Measurements from ENCODE around the gene EVX2. TPM values are rescaled to one million over a fixed set of nuclear protein-coding genes. Genes with fewer than 3 reads are reported as not detected.

EVX2 gene
- total RNA-seq, 1 experiment from 2014 or later = not detected

- H3K4me1 Mint-ChIP-seq = peaks cover 48% of the 10 kb centered on the region
- H3K36me3 Mint-ChIP-seq = peaks cover 9% of the 10 kb centered on the region
- TF ChIP-seq TEAD1 (CRISPR knock-in tag; IDR thresholded peaks at IDR 0.05) = no peak
- no peak for TF ChIP-seq ATF2 (CRISPR knock-in tag; IDR thresholded peaks at IDR 0.05; ENCODE audit: borderline replicate concordance, low read depth)
- no peak for TF ChIP-seq SP1 (CRISPR knock-in tag; conservative IDR thresholded peaks at IDR 0.05)
- ATAC-seq = no peak
- peaks cover 97% of the 10 kb centered on the region for H3K27me3 Mint-ChIP-seq (ENCODE audit: low read depth)
- POLR2A ChIA-PET = no interaction called here
- DNase-seq (ENCODE audit: low spot score) = no peak
- no peak overlapping the region for H3K27ac Mint-ChIP-seq
- CTCF ChIA-PET = interaction anchor here (2.4 kb wide), 1 partner anchor 8 kb away, joined by 27 read pairs; no protein-coding TSS in a partner anchor
- H3K4me3 Mint-ChIP-seq = no peak overlapping the region
- no peaks in the 10 kb centered on the region for H3K9me3 Mint-ChIP-seq
Measured at GRCh38 chr2:176089843-176090395, 6.2 kb upstream of the EVX2 start.

- CTCF ChIA-PET = interaction anchor here (0.9 to 2.4 kb wide), 4 partner anchors 9 to 22 kb away, joined by 3 to 27 read pairs (median 4); no protein-coding TSS in a partner anchor
- peaks cover 9% of the 10 kb centered on the region for H3K36me3 Mint-ChIP-seq
- H3K27ac Mint-ChIP-seq = no peak overlapping the region
- no peak overlapping the region for H3K4me3 Mint-ChIP-seq
- peaks cover 46% of the 10 kb centered on the region for H3K4me1 Mint-ChIP-seq
- no peaks in the 10 kb centered on the region for H3K9me3 Mint-ChIP-seq
- ATAC-seq (no peak), DNase-seq (ENCODE audit: low spot score) (no peak)
- POLR2A ChIA-PET = no interaction called here
- peaks cover 97% of the 10 kb centered on the region for H3K27me3 Mint-ChIP-seq (ENCODE audit: low read depth)
- TF ChIP-seq ZNF219 (CRISPR knock-in tag; IDR thresholded peaks at IDR 0.05; ENCODE audit: borderline replicate concordance) = no peak
- TF ChIP-seq, protein P1, sequence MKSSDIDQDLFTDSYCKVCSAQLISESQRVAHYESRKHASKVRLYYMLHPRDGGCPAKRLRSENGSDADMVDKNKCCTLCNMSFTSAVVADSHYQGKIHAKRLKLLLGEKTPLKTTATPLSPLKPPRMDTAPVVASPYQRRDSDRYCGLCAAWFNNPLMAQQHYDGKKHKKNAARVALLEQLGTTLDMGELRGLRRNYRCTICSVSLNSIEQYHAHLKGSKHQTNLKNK (CRISPR knock-in tag; IDR thresholded peaks at IDR 0.05) = no peak
- TF ChIP-seq TCF7 (CRISPR knock-in tag; IDR thresholded peaks at IDR 0.05; ENCODE audit: low read depth) = no peak
- no peak for TF ChIP-seq PRRX2 (CRISPR knock-in tag; IDR thresholded peaks at IDR 0.05)
- no peak for TF ChIP-seq JAZF1 (CRISPR knock-in tag; IDR thresholded peaks at IDR 0.05)
- no peak for TF ChIP-seq NR1H2 (CRISPR knock-in tag; IDR thresholded peaks at IDR 0.05)
- TF ChIP-seq CREB1 (CRISPR knock-in tag; IDR thresholded peaks at IDR 0.05) = no peak
Measured at GRCh38 chr2:176088937-176089842, 5.4 kb upstream of the EVX2 start.

DNA sequence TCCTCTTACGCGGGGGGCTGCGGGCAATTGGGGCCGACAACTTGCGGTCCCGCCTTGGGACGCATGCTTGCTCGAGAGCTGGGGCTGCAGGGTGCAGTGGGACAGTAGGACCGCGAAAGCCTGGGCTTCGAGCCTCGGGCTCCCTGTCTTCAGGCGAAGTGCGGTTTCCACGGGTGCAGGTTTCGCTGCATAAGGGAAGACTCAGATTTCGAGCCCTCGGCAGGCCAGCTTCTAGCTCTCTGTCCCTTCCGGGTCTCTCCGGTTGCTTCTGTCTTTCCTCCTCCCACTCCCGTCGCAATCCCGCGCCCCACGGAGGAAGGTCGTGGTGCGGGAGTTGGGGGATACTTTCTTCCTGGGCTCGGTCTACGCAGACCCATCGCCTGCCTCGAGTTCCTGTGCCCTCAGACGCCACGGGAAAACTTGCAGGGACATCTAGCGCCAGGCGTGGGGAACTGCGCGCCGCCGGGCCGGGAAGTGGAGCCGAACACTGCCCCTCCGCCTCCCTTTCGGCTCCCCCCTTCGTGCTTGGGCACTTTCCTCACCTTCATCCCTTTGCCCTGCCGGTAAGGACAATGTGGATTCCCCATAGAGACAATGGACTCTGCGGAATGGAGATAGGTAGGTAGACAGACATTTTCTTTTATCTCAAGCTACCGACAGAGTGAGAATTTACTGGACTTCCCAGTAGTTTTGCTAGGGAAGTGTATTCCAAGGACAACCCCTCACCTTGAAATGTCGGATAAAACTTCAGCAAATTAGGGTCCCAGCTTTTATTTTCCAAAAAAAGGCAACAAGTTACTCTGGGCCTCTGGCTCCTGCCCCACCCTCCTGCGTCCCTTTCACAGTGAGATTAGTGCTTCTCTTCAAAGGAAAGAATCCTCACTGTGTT is 4.5 kb upstream of the EVX2 start:
- ATAC-seq = peak; percentile 43
- Mint-ChIP-seq H3K9me3 (no peaks in the 10 kb centered on the region), H3K27me3 (ENCODE audit: low read depth) (peaks cover 97% of the 10 kb centered on the region), H3K27ac (no peak overlapping the region), H3K36me3 (peaks cover 7% of the 10 kb centered on the region), H3K4me1 (peaks cover 44% of the 10 kb centered on the region), H3K4me3 (peak overlapping the region; percentile 81)
- ChIA-PET CTCF (interaction anchor here (0.6 to 2.4 kb wide), 8 partner anchors 9 to 94 kb away, joined by 3 to 27 read pairs (median 3); partner anchors contain the start of gene HOXD11), POLR2A (no interaction called here)
- peak; percentile 79 for DNase-seq (ENCODE audit: low spot score)
- TF ChIP-seq, protein P2, sequence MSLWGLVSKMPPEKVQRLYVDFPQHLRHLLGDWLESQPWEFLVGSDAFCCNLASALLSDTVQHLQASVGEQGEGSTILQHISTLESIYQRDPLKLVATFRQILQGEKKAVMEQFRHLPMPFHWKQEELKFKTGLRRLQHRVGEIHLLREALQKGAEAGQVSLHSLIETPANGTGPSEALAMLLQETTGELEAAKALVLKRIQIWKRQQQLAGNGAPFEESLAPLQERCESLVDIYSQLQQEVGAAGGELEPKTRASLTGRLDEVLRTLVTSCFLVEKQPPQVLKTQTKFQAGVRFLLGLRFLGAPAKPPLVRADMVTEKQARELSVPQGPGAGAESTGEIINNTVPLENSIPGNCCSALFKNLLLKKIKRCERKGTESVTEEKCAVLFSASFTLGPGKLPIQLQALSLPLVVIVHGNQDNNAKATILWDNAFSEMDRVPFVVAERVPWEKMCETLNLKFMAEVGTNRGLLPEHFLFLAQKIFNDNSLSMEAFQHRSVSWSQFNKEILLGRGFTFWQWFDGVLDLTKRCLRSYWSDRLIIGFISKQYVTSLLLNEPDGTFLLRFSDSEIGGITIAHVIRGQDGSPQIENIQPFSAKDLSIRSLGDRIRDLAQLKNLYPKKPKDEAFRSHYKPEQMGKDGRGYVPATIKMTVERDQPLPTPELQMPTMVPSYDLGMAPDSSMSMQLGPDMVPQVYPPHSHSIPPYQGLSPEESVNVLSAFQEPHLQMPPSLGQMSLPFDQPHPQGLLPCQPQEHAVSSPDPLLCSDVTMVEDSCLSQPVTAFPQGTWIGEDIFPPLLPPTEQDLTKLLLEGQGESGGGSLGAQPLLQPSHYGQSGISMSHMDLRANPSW (CRISPR knock-in tag; conservative IDR thresholded peaks at IDR 0.05; ENCODE audit: low read depth) = no peak
- TF ChIP-seq, protein P3, sequence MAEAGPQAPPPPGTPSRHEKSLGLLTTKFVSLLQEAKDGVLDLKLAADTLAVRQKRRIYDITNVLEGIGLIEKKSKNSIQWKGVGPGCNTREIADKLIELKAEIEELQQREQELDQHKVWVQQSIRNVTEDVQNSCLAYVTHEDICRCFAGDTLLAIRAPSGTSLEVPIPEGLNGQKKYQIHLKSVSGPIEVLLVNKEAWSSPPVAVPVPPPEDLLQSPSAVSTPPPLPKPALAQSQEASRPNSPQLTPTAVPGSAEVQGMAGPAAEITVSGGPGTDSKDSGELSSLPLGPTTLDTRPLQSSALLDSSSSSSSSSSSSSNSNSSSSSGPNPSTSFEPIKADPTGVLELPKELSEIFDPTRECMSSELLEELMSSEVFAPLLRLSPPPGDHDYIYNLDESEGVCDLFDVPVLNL (CRISPR knock-in tag; IDR thresholded peaks at IDR 0.05; ENCODE audit: borderline replicate concordance, low read depth) = no peak
- TF ChIP-seq, protein P4, sequence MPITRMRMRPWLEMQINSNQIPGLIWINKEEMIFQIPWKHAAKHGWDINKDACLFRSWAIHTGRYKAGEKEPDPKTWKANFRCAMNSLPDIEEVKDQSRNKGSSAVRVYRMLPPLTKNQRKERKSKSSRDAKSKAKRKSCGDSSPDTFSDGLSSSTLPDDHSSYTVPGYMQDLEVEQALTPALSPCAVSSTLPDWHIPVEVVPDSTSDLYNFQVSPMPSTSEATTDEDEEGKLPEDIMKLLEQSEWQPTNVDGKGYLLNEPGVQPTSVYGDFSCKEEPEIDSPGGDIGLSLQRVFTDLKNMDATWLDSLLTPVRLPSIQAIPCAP (CRISPR knock-in tag; IDR thresholded peaks at IDR 0.05) = no peak
- TF ChIP-seq USF1 (CRISPR knock-in tag; IDR thresholded peaks at IDR 0.05) (no peak), NFATC4 (CRISPR knock-in tag; IDR thresholded peaks at IDR 0.05) (no peak), NFE2L1 (CRISPR knock-in tag; IDR thresholded peaks at IDR 0.05) (0 out of 2 replicates have a peak, but pooled peaks have one; percentile 15), NR1H2 (CRISPR knock-in tag; IDR thresholded peaks at IDR 0.05) (no peak), HMGA2 (CRISPR knock-in tag; IDR thresholded peaks at IDR 0.05) (no peak), PRRX2 (CRISPR knock-in tag; IDR thresholded peaks at IDR 0.05) (no peak), CREM (CRISPR knock-in tag; IDR thresholded peaks at IDR 0.05) (no peak), SP1 (CRISPR knock-in tag; conservative IDR thresholded peaks at IDR 0.05) (no peak)
- TF ChIP-seq, protein P5, sequence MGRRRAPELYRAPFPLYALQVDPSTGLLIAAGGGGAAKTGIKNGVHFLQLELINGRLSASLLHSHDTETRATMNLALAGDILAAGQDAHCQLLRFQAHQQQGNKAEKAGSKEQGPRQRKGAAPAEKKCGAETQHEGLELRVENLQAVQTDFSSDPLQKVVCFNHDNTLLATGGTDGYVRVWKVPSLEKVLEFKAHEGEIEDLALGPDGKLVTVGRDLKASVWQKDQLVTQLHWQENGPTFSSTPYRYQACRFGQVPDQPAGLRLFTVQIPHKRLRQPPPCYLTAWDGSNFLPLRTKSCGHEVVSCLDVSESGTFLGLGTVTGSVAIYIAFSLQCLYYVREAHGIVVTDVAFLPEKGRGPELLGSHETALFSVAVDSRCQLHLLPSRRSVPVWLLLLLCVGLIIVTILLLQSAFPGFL (CRISPR knock-in tag; IDR thresholded peaks at IDR 0.05; ENCODE audit: borderline replicate concordance) = no peak

Data from WTC11 (cell line).